ENCODE measurements around the gene ATP1A4.

- TF ChIP-seq POLR2AphosphoS5 (IDR thresholded peaks at IDR 0.05) (no peak), POLR2A (IDR thresholded peaks at IDR 0.05) (no peak)
- TF ChIP-seq, protein P1, sequence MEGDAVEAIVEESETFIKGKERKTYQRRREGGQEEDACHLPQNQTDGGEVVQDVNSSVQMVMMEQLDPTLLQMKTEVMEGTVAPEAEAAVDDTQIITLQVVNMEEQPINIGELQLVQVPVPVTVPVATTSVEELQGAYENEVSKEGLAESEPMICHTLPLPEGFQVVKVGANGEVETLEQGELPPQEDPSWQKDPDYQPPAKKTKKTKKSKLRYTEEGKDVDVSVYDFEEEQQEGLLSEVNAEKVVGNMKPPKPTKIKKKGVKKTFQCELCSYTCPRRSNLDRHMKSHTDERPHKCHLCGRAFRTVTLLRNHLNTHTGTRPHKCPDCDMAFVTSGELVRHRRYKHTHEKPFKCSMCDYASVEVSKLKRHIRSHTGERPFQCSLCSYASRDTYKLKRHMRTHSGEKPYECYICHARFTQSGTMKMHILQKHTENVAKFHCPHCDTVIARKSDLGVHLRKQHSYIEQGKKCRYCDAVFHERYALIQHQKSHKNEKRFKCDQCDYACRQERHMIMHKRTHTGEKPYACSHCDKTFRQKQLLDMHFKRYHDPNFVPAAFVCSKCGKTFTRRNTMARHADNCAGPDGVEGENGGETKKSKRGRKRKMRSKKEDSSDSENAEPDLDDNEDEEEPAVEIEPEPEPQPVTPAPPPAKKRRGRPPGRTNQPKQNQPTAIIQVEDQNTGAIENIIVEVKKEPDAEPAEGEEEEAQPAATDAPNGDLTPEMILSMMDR (IDR thresholded peaks at IDR 0.05), result no peak
Observed at GRCh38 chr1:160192234-160192633, 40.8 kb downstream of the ATP1A4 start.

Measured in gastroesophageal sphincter (tissue), 3 donors.